Stimulated activated memory B cell treated with anti-CD40 and anti-IgM and Interleukin-4, amounts not matched to agents 10 μg/mL and 1 μg/mL and 100 μg/mL, for 72 hours (primary cell): ENCODE data around the gene DCPS.
A peak's percentile ranks its signal among the peaks of the same experiment; 100 is the strongest.
"Not testable (repeated sequence)": the region's sequence is repeated elsewhere in the genome, so short reads cannot be mapped to it uniquely, and the experiment has no call there.

Experiments
- ATAC-seq: fragments of 150-1000 bp; cut with Tn5 transposase; 2 replicates; pipeline ENCODE4 v1.10.0; 2021
- H3K27ac Mint-ChIP-seq: one replicate; pipeline ENCODE4 v1.8.0; 2022; ENCODE audit warnings: mild to moderate bottlenecking, mixed read lengths
- H3K27me3 Mint-ChIP-seq: one replicate; pipeline ENCODE4 v1.8.0; 2022; ENCODE audit warnings: mixed read lengths
- H3K36me3 Mint-ChIP-seq: one replicate; pipeline ENCODE4 v1.8.0; 2022; ENCODE audit warnings: mixed read lengths
- H3K4me1 Mint-ChIP-seq: one replicate; pipeline ENCODE4 v1.8.0; 2022; ENCODE audit warnings: mixed read lengths
- H3K4me3 Mint-ChIP-seq: one replicate; pipeline ENCODE4 v1.8.0; 2022; ENCODE audit warnings: mild to moderate bottlenecking, moderate library complexity, mixed read lengths
- H3K9me3 Mint-ChIP-seq: one replicate; pipeline ENCODE4 v1.8.0; 2022; ENCODE audit warnings: mixed read lengths

Gene DCPS

DNA sequence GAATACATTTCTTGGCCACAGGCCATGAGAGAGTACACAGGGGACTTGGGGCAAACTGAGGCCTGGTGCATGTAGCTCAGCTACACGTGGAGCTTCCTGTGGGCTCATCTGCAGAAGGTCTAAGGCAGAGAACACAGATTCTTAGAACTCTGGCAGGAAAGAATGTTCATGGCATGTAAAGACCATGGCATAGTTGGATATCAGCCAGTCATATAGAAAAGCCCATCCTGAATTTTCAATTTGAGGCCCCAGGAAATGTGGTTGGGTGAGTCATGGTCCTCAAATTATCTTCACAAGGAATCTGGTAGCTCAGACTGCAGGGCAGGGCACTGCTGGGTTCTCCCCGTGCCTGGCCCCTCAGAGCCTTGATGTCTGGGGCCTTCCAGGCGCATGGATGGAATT lies 37.9 kb downstream of the DCPS start:
- H3K4me3 Mint-ChIP-seq: no peak overlapping the region
- H3K27ac Mint-ChIP-seq: no peak overlapping the region
- no peak for ATAC-seq
- no peaks in the 10 kb centered on the region for H3K27me3 Mint-ChIP-seq
- H3K36me3 Mint-ChIP-seq: peaks cover 87% of the 10 kb centered on the region
- peaks cover 5% of the 10 kb centered on the region for H3K4me1 Mint-ChIP-seq
- H3K9me3 Mint-ChIP-seq: no peaks in the 10 kb centered on the region

DNA sequence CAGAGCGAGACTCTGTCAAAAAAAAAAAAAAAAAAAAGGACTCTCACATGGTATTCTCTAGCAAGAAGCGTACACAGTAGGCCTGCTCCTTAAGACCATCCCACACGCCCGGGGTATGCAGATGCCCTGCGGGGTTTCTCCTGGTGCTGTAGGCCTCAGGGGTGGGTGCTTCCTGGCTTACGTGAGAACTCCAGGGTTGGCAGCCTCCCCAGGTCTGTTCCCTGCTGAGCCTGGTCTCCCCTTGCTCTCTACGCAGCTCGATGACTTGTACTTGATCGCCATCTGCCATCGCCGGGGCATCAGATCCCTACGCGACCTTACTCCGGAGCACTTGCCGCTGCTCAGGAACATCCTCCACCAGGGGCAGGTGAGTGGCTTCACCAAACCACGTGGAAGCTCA lies 39.2 kb downstream of the DCPS start:
- Mint-ChIP-seq H3K27ac (no peak overlapping the region), H3K36me3 (peaks cover 87% of the 10 kb centered on the region), H3K27me3 (no peaks in the 10 kb centered on the region), H3K4me1 (peaks cover 5% of the 10 kb centered on the region), H3K9me3 (no peaks in the 10 kb centered on the region), H3K4me3 (no peak overlapping the region)
- ATAC-seq: no peak

DNA sequence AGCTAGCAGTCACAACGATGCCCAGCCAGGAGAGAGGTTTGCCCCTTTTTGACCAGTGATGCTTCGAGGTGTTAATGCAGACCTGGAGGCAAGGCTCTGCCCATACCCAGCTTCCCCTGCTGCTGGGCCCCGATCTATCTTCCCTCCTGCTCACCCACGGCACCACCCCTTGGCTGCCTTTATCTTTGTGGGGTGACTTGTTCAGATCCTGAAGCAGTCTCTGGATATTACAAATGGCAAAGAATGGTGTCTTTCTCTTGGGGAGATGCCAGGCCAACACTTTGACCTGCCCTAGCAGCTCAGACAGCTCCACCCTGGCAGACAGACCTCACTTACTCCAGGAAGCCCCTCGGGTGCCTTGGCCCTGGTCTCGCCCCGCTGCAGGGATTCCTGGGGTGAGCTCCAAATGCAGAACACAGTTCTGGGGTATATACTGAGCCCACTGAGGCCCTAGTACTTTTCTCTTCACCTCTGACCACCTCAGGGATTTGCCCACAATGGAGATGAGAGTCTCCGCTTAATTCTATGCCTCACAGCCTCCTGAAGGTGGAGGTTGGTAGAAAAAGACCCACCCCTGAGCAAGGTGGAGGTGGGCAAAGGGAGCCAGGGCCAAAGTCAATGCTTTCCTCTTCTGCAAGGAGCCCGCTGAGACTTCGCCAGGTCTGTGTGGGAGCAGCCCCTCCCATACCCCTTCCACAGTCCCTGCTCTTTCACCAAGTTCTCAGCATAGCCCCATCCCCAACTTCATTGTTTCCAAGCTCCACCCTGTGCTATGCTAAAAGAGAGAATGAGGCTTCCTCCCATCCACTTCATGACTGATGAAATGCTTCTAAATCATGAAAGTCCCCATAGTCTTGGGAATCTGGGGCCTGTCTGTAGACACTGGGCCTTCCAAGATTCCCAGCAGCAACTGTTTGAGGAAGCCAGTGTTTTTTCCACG lies 40.6 kb downstream of the DCPS start:
- Mint-ChIP-seq H3K4me1 (peaks cover 5% of the 10 kb centered on the region), H3K9me3 (no peaks in the 10 kb centered on the region), H3K27ac (peak overlapping the region; percentile 31), H3K4me3 (no peak overlapping the region), H3K36me3 (peaks cover 86% of the 10 kb centered on the region), H3K27me3 (no peaks in the 10 kb centered on the region)
- no peak for ATAC-seq

DNA sequence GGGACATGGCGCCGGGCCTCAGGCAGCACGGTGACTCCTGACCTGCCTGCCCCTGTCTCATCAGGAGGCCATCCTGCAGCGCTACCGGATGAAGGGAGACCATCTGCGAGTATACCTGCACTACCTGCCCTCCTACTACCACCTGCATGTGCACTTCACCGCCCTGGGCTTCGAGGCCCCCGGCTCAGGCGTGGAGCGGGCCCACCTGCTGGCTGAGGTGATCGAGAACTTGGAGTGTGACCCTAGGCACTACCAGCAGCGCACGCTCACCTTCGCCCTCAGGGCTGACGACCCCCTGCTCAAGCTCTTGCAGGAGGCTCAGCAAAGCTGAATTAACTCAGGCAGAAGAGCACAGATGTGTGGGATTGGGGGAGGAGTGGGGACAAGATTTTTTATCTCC lies 41.4 kb downstream of the DCPS start:
- no peaks in the 10 kb centered on the region for H3K27me3 Mint-ChIP-seq
- no peak for ATAC-seq
- peaks cover 5% of the 10 kb centered on the region for H3K4me1 Mint-ChIP-seq
- no peak overlapping the region for H3K4me3 Mint-ChIP-seq
- no peaks in the 10 kb centered on the region for H3K9me3 Mint-ChIP-seq
- peak overlapping the region; percentile 61 for H3K27ac Mint-ChIP-seq
- peaks cover 79% of the 10 kb centered on the region for H3K36me3 Mint-ChIP-seq

DNA sequence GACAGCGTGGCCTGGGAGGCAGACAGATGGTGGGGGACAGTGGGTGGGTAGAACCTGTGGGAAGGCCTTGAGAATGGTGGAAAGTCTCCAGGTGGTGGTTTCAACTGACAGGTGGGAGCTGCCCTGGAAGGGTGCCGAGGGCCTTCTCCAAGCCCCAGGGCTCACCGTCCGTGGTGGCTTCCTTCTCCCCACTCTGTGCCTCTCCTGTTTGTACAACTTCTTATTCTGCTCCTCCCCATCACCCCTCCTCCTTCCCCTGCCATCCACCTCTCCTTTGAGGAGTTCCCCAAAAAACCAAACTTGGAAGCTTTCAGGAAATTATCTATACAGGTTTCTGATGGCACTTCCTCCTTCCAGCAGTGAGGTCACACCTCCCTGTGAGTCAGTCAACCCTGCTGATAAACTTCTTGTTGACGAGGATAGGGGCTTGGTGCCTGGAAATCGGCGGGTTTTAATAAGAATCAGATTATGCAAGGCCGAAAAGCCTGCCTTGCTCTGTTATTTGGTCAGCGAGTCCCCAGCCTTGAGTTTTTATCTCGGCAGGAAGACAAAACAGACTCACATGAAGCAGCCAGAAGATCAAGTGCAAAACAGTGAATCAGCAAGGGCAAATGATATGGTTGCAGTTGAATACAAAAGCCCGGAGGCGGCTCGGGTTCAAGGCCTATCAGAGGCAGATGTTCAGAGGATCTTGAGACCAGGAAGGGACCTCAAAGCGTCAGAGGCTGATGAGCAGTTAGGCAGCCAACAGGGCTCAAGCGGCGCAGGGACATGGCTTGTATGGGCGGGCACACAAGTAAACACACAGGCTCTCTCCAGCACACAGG lies 42.1 kb downstream of the DCPS start:
- Mint-ChIP-seq H3K4me1 (peaks cover 5% of the 10 kb centered on the region), H3K36me3 (peaks cover 79% of the 10 kb centered on the region), H3K27ac (peak overlapping the region; percentile 61), H3K9me3 (no peaks in the 10 kb centered on the region), H3K4me3 (no peak overlapping the region), H3K27me3 (no peaks in the 10 kb centered on the region)
- ATAC-seq: no peak

DNA sequence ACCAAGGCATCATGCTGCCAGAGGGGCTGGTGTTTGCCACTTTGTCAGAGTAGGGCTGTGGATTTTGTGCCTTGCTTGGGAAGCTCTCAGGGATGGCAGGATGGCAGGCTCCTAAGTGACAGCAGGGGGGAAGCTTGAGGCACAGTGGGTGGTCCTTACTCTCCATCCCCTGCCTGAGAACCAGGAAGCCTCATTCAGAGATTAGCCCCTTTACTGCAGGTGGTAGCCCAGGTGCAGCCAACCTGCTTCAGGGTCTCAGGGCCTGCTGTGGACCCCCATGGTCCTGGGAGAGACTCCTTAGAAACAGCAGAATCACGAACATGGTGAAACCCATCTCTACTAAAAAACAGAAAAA lies 42.7 kb downstream of the DCPS start:
- Mint-ChIP-seq H3K27ac (peak overlapping the region; percentile 61), H3K9me3 (no peaks in the 10 kb centered on the region), H3K36me3 (peaks cover 73% of the 10 kb centered on the region), H3K4me1 (peaks cover 5% of the 10 kb centered on the region), H3K27me3 (no peaks in the 10 kb centered on the region), H3K4me3 (no peak overlapping the region)
- no peak for ATAC-seq

DNA sequence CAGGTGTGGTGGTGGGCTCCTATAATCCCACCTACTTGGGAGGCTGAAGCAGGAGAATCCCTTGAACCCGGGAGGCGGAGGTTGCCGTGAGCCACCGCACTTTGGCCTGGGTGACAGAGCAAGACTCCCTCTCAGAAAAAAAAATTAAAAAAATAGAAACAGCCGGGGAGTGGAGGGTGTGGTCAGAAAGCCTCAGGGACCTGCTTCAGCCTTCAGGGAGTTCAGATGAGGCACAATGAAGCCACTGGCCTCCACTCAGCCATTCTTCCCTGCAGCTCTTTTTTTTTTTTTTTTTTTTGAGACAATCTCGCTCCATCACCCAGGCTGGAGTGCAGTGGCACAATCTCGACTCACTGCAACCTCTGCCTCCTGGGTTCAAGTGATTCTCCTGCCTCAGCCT lies 43.1 kb downstream of the DCPS start:
- H3K27ac Mint-ChIP-seq, H3K4me1 Mint-ChIP-seq, H3K9me3 Mint-ChIP-seq, ATAC-seq, H3K27me3 Mint-ChIP-seq, H3K4me3 Mint-ChIP-seq: not testable (repeated sequence)
- peaks cover 69% of the 10 kb centered on the region for H3K36me3 Mint-ChIP-seq

DNA sequence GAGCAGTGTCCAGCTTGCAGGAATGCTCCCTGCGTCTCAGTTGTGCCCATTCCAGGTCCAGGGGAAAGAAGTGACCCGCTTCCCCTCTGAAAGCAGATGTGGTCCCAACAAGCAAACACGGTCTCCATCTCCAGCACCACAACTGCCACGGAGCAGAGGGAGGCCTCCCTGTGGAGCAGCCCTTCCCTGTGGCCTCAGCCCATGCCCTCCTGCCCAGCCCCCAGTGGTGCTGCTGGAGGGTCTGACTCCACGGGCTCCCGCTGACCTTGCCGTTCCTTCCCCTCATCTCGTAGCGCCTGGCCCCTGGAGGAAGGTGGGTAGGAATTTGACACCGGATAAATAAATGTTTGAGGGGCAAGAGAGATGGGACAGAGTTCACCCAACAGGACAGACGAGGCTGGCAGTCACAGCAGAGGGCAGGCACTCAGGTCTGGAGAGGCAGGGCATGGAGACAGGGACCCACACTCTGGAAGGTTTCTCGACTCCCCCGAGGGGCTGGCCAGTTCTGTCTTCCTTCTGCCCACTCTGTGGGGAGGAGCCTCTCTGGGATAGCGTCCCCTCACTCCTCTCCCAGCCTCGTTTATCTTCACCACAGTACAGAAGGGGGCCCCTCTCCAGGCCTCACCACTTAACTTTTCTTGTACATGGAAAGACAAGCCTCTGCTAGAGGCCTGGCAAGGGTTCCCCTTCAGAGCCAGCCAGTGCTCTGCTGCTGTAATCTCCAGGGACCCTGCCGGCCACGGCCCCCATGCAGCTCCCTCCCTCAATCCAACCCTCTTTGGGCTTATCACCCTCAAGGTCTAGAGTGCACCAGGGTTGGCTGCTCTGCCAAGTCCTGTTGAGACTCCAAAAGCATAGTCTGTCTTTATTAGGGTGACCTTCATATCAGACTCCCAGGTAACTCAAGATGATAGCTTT lies 44.1 kb downstream of the DCPS start:
- peaks cover 13% of the 10 kb centered on the region for H3K4me1 Mint-ChIP-seq
- H3K27ac Mint-ChIP-seq: no peak overlapping the region
- H3K27me3 Mint-ChIP-seq: no peaks in the 10 kb centered on the region
- H3K36me3 Mint-ChIP-seq: peaks cover 58% of the 10 kb centered on the region
- H3K9me3 Mint-ChIP-seq: no peaks in the 10 kb centered on the region
- ATAC-seq: no peak
- H3K4me3 Mint-ChIP-seq: no peak overlapping the region

DNA sequence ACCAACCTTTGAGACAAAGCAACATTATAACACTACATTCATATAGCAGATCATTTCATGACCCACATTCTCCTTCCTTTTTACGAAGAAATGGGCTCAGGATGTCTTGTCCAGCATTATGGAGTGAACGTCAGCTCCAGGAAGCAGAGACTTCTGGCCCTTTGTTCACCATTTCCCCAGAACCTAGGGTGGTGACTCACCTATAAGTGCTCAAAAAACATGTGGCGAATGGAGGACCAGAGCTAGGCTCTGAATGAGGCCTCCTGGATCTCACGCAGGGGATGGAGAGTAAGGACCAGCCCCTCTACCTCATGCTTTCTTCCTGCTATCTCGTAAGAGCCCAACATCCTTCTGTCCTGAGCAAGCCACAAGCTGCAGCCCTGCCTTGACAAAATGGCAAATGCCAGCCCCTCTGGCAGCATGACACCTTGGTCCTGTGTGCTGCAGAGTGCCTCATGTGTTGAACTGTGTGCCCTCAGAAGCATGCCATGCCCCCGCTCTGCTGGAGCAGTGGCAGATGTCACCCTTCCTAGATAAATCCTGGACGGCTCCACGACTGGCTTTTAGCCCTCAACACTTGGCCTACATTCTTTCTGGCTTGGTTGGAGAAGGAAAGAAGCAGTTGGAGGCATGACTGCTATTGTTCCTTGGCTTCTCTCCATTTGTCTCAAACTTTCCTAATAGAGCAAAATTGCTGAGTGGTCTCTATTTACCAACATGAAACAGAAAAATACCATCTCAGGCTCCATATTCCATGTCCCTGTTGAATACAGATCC lies 45.1 kb downstream of the DCPS start:
- no peak for ATAC-seq
- Mint-ChIP-seq H3K36me3 (peaks cover 48% of the 10 kb centered on the region), H3K27ac (no peak overlapping the region), H3K9me3 (no peaks in the 10 kb centered on the region), H3K4me3 (no peak overlapping the region), H3K27me3 (no peaks in the 10 kb centered on the region), H3K4me1 (peaks cover 17% of the 10 kb centered on the region)

DNA sequence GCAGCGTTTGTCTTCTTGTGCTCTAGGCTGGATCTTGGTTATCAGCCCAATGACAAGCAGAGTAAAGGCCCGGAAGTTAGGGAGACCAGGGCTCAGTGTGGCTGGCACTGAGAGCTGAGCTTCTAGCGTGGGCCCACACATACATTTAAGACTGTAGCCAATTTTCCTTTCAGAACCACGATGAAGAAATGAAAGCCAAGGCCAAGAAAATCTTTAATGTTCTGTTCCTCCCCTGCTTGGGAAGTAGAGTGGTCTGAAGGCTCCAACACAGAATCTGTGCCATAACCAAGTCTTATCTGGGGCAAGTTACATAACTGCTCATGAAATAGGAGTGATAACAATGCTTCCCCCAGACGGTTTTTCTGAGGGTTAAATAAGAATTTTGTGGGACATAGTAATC lies 47.0 kb downstream of the DCPS start:
- no peak overlapping the region for H3K4me3 Mint-ChIP-seq
- ATAC-seq: no peak
- H3K36me3 Mint-ChIP-seq: peaks cover 32% of the 10 kb centered on the region
- H3K9me3 Mint-ChIP-seq: no peaks in the 10 kb centered on the region
- peaks cover 25% of the 10 kb centered on the region for H3K4me1 Mint-ChIP-seq
- H3K27ac Mint-ChIP-seq: no peak overlapping the region
- H3K27me3 Mint-ChIP-seq: no peaks in the 10 kb centered on the region

DNA sequence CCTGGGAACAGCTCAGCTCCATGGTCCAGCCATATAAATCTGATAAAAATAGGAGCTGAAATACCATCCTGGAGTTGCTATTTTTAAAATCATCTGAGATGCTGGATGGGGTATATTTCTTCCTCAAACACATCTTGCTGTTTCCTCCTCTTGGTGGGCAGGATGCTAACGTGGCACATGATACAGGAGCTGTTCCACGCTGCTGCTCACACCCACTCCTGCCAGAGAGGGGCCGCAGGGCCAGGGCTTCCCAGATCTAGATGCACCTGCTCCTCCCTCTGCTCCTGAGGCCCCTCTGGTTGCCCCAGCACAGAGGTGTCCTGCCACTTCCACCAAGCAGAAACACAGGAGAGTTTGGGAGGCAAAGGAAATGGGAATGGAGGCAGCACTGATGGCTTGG lies 48.3 kb downstream of the DCPS start:
- Mint-ChIP-seq H3K27me3 (no peaks in the 10 kb centered on the region), H3K4me3 (no peak overlapping the region), H3K4me1 (peaks cover 20% of the 10 kb centered on the region), H3K27ac (peak overlapping the region; percentile 48), H3K36me3 (peaks cover 26% of the 10 kb centered on the region), H3K9me3 (no peaks in the 10 kb centered on the region)
- ATAC-seq: no peak

DNA sequence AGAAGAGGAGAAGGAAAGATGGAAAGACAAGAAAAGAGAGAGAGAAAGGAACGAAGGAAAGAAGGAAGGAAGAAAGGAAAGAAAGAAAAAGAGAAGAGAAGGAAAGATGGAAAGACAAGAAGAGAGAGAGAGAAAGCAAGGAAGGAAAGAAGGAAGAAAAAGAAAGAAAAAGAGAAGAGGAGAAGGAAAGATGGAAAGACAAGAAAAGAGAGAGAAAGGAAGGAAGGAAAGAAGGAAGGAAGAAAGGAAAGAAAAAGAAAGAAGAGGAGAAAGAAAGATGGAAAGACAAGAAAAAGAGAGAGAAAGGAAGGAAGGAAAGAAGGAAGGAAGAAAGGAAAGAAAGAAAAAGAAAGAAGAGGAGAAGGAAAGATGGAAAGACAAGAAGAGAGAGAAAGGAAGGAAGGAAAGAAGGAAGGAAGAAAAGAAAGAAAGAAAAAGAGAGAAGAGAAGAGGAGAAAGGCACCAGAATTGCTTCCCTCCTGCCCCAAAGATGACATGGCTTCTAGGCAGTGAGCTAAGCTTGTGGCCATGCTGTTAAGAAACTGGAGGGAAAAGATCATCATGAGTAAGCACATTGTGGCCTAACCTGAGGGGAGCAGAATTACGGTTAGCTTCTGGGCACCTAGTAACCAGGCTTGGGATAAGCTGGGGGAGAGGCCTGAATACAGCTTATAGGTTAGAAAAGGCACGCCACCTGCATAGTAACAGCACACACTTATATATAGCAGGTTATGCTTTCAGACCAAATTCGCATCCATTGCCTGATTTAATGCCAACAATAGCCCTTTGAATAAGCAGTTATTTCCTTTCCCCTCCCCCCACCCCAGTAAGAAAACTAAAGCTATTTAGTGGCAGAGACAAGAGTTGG lies 49.3 kb downstream of the DCPS start:
- peaks cover 17% of the 10 kb centered on the region for H3K36me3 Mint-ChIP-seq
- H3K4me1 Mint-ChIP-seq: peaks cover 20% of the 10 kb centered on the region
- no peaks in the 10 kb centered on the region for H3K27me3 Mint-ChIP-seq
- H3K4me3 Mint-ChIP-seq: no peak overlapping the region
- H3K27ac Mint-ChIP-seq: peak overlapping the region; percentile 48
- no peak for ATAC-seq
- H3K9me3 Mint-ChIP-seq: no peaks in the 10 kb centered on the region

DNA sequence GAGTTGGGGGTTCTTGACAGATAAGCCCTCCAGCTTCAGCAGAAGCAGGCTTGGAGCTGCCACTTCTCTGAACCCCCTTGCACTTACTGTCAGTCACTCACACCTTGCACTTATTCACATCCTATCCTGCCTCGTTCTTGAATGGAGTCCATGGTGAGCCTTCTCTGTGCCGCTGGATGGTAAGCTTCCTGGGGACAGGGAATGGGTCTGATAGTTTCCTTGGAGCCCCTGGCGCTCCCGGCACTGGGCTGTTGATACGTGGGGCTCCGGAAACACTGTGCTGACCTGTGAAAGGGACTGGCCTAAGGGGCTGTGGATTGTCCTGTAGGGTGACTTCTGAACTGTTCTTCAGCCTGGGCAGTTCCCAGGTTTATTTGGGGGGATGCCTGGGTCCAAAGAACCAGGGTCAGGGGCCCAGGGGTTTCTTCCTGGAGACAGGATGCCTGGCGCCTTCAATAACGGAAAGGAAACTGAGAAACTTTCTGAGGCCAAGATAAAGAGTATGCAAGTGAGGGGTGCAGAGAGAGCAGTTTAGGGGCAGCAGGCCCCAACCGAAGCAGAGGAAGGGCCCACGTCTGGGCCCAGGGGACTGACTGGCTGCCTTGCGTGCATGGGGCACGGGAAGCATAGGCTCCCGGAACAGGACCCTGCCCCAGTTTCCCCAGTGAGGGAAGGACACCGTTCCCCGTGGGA lies 50.9 kb downstream of the DCPS start:
- peak overlapping the region; percentile 85 for H3K4me3 Mint-ChIP-seq
- H3K36me3 Mint-ChIP-seq: peaks cover 6% of the 10 kb centered on the region
- no peaks in the 10 kb centered on the region for H3K27me3 Mint-ChIP-seq
- H3K4me1 Mint-ChIP-seq: peaks cover 20% of the 10 kb centered on the region
- no peaks in the 10 kb centered on the region for H3K9me3 Mint-ChIP-seq
- peak; percentile 51 for ATAC-seq
- H3K27ac Mint-ChIP-seq: peak overlapping the region; percentile 79
